Lower leg skin (tissue), 4 donors: ENCODE results near the gene FRAS1. TPM values are rescaled to one million over a fixed set of nuclear protein-coding genes. Genes with fewer than 3 reads are reported as not detected.

Source experiments
- DNase-seq, 2 donors: peaks; one replicate each; pipeline ENCODE4 v3.0.0-alpha.2; 2019; ENCODE audit warnings: low spot score in 2 of 2
- H3K4me3 ChIP-seq: fragments of 200-600 bp; sonication (generic); 2 replicates; pipeline ENCODE4 v1.5.1; 2017; ENCODE audit warnings: mild to moderate bottlenecking, low read depth; ENCODE audit not compliant: poor library complexity, severe bottlenecking
- POLR2A ChIP-seq, 2 donors: fragments of 450-650 bp; IDR thresholded peaks; one replicate each; pipeline ENCODE4 v1.6.1; 2016 to 2017; ENCODE audit warnings: antibody characterized with exemption in 2 of 2, mild to moderate bottlenecking in 1 of 2, moderate library complexity in 1 of 2
- WGBS, 2 donors: methylation state at CpG; one replicate each; pipeline ENCODE4 v1.1.5; 2018; 5-methylcytosine and 5-hydroxymethylcytosine counted together
- intact Hi-C: fragments of 100-400 bp; cut with DNase I; formaldehyde crosslinking; loops from one replicate; pipeline ENCODE4 v1.15.0; 2023; ENCODE audit warnings: low total_unique reads
- total RNA-seq, 4 donors: library from RNA; depleted of rRNA; stranded (reverse); fragments of >200 nt; gene quantifications; one replicate each; pipeline ENCODE4 v1.1.0, GENCODE V29; 2016
- TF ChIP-seq, protein P1 (sequence below), 3 donors: fragments of 450-650 bp; IDR thresholded peaks; one replicate each; pipeline ENCODE4 v1.5.1; 2016; ENCODE audit warnings: antibody characterized with exemption in 3 of 3, mild to moderate bottlenecking in 3 of 3, moderate library complexity in 2 of 3

Gene FRAS1
- total RNA-seq, 4 donors from 2014 or later = 0.83 to 5.3 (median 3.0) TPM

DNA sequence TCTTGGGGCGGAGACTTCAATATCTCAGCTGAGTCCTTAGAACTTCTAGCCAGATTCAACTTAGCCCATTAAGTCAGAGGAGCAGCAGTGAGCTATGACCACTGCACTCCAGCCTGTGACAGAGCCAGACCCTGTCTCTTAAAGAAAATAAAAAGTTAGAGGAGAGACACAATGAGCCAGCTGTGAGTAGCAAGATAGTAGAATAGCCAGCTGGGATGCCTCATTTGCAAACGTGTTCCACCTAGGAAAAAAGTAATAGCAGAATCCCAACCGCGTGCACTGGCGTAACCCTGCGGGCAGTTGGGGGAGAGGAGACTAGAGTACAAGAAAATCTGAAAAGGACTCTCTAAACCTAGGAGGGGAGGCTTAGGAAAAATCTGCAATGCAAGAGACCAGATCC lies 361.3 kb downstream of the FRAS1 start:
- 81 to 87% methylated on average over 6 of the region's 6 CpGs for WGBS, 2 donors
- TF ChIP-seq, protein P1, sequence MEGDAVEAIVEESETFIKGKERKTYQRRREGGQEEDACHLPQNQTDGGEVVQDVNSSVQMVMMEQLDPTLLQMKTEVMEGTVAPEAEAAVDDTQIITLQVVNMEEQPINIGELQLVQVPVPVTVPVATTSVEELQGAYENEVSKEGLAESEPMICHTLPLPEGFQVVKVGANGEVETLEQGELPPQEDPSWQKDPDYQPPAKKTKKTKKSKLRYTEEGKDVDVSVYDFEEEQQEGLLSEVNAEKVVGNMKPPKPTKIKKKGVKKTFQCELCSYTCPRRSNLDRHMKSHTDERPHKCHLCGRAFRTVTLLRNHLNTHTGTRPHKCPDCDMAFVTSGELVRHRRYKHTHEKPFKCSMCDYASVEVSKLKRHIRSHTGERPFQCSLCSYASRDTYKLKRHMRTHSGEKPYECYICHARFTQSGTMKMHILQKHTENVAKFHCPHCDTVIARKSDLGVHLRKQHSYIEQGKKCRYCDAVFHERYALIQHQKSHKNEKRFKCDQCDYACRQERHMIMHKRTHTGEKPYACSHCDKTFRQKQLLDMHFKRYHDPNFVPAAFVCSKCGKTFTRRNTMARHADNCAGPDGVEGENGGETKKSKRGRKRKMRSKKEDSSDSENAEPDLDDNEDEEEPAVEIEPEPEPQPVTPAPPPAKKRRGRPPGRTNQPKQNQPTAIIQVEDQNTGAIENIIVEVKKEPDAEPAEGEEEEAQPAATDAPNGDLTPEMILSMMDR (IDR thresholded peaks at IDR 0.05) = no peak
- no peak for TF ChIP-seq POLR2A (IDR thresholded peaks at IDR 0.05)
- H3K4me3 ChIP-seq = no peak overlapping the region
- intact Hi-C loops = no loop called here
- DNase-seq = no peak

- no peak for TF ChIP-seq POLR2A (IDR thresholded peaks at IDR 0.05)
- TF ChIP-seq, protein P1 (IDR thresholded peaks at IDR 0.05) = no peak
- WGBS, 2 donors = 83 to 86% methylated on average over 9 of the region's 9 CpGs
- H3K4me3 ChIP-seq = no peak overlapping the region
- intact Hi-C loops = no loop called here
- no peak for DNase-seq
Observed at GRCh38 chr4:78423790-78424189, 366.7 kb downstream of the FRAS1 start.

- intact Hi-C loops = no loop called here
- TF ChIP-seq, protein P1 (IDR thresholded peaks at IDR 0.05) = no peak
- TF ChIP-seq POLR2A (IDR thresholded peaks at IDR 0.05) = no peak
- no peak overlapping the region for H3K4me3 ChIP-seq
- no peak for DNase-seq
Observed at GRCh38 chr4:78424461-78424860, 367.3 kb downstream of the FRAS1 start.

DNA sequence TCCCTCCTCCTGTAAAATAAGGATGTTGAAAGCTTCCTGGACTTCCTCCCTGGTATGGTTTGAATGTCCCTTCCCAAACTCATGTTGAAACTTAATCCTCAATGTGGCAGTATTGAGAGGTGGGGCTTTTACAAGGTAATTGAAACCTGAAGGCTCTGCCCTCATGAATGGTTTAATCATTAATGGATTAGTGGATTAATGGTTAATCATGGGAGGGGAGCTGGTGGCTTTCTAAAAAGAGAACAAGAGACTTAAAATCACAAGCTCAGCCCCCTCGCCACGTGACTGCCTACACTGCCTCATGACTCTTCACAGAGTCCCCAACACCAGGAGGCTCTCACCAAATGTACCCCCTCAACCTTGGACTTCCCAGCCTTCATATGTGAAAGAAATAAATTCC lies 369.8 kb downstream of the FRAS1 start:
- TF ChIP-seq POLR2A (IDR thresholded peaks at IDR 0.05) = no peak
- TF ChIP-seq, protein P1 (IDR thresholded peaks at IDR 0.05) = no peak
- no peak for DNase-seq
- intact Hi-C loops = no loop called here
- no peak overlapping the region for H3K4me3 ChIP-seq
- WGBS, 2 donors = 81 to 91% methylated on average over 2 of the region's 2 CpGs

DNA sequence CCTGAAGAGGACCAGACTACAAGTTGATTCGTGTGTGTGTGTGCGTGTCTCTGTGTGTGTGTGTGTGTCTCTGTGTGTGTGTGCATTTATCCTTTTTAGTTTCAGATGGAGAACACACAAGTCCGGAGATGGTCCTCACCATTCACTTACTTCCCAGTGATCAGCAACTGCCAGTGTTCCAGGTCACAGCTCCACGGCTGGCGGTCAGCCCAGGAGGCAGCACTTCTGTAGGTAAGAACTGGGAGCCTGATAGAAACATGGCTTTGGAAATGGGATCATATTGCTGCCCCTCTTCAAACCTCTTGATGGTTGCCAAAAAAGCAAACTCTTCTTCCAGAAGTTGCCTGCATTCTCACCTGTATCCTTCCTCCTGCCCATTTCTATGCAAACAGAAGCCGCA lies 371.9 kb downstream of the FRAS1 start:
- TF ChIP-seq, protein P1 (IDR thresholded peaks at IDR 0.05) = no peak
- no peak for TF ChIP-seq POLR2A (IDR thresholded peaks at IDR 0.05)
- 92 to 97% methylated on average over 6 of the region's 6 CpGs for WGBS, 2 donors
- H3K4me3 ChIP-seq = no peak overlapping the region
- intact Hi-C loops = no loop called here
- DNase-seq = no peak

DNA sequence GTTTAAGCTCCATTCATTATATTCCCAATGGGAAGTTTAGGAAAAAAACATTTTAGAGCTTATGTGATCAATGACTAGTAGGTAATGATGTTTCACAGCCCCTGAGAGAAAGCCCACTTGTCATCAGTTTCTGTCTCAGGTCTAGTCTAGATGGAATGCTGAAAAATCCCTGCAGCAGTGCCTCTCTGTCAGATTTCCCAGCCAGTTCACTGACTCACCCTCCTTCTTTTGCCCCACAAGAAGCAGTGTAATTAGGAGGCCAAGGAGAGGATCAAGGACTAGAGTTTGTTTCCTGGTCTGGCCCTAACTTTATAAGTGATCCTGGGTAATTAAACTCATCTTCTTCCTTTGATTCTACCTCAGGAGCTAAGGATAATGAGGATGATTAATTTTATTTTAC lies 375.8 kb downstream of the FRAS1 start:
- intact Hi-C loops = no loop called here
- TF ChIP-seq POLR2A (IDR thresholded peaks at IDR 0.05) = no peak
- TF ChIP-seq, protein P1 (IDR thresholded peaks at IDR 0.05) = no peak
- H3K4me3 ChIP-seq = no peak overlapping the region
- DNase-seq = no peak
